Ammon's horn (tissue), 1 donor: ENCODE results near the gene DCAF15.
"Not testable (repeated sequence)": the region's sequence is repeated elsewhere in the genome, so short reads cannot be mapped to it uniquely, and the experiment has no call there.

Source experiments
- DNase-seq: peaks from one replicate; pipeline ENCODE4 v3.0.0-alpha.2; 2016; ENCODE audit warnings: low spot score

Gene DCAF15

GRCh38 chr19:13959962-13960862 lies 7.9 kb downstream of the DCAF15 start:
- no peak for DNase-seq

- DNase-seq: no peak
Observed at GRCh38 chr19:13960863-13961784, 8.8 kb downstream of the DCAF15 start.

- no peak for DNase-seq
Observed at GRCh38 chr19:13961826-13962698, 9.8 kb downstream of the DCAF15 start.

GRCh38 chr19:13962699-13963602 lies 10.6 kb downstream of the DCAF15 start:
- no peak for DNase-seq

GRCh38 chr19:13963603-13964105 lies 11.3 kb downstream of the DCAF15 start:
- DNase-seq: no peak

- DNase-seq: no peak
Observed at GRCh38 chr19:13964776-13965175, 12.5 kb downstream of the DCAF15 start.

GRCh38 chr19:13965377-13965896 lies 13.1 kb downstream of the DCAF15 start:
- DNase-seq: no peak

GRCh38 chr19:13965926-13966683 lies 13.8 kb downstream of the DCAF15 start:
- DNase-seq: no peak

- DNase-seq: no peak
Observed at GRCh38 chr19:13966684-13967128, 14.4 kb downstream of the DCAF15 start.

GRCh38 chr19:13967206-13967605 lies 14.9 kb downstream of the DCAF15 start:
- DNase-seq: not testable (repeated sequence)

GRCh38 chr19:13968383-13968935 lies 16.1 kb downstream of the DCAF15 start:
- no peak for DNase-seq

- DNase-seq: no peak
Observed at GRCh38 chr19:13968999-13969398, 16.7 kb downstream of the DCAF15 start.

GRCh38 chr19:13969897-13970296 lies 17.6 kb downstream of the DCAF15 start:
- no peak for DNase-seq

GRCh38 chr19:13971868-13972267 lies 19.6 kb downstream of the DCAF15 start:
- not testable (repeated sequence) for DNase-seq

- DNase-seq: no peak
Observed at GRCh38 chr19:13972368-13973155, 20.3 kb downstream of the DCAF15 start.

GRCh38 chr19:13973479-13973878 lies 21.2 kb downstream of the DCAF15 start:
- DNase-seq: not testable (repeated sequence)

- DNase-seq: no peak
Observed at GRCh38 chr19:13974073-13974472, 21.8 kb downstream of the DCAF15 start.

GRCh38 chr19:13975870-13976269 lies 23.6 kb downstream of the DCAF15 start:
- DNase-seq: no peak
